ENCODE measurements around the gene BMP8A. TPM values are rescaled to one million over a fixed set of nuclear protein-coding genes. Genes with fewer than 3 reads are reported as not detected.

The BMP8A gene
- total and polyA plus RNA-seq, 9 of the 15 experiments (the other 6 are each of a cell fraction or from before 2014, with no cell fraction given), result 0.05 to 0.31 TPM; not detected in 7

DNA sequence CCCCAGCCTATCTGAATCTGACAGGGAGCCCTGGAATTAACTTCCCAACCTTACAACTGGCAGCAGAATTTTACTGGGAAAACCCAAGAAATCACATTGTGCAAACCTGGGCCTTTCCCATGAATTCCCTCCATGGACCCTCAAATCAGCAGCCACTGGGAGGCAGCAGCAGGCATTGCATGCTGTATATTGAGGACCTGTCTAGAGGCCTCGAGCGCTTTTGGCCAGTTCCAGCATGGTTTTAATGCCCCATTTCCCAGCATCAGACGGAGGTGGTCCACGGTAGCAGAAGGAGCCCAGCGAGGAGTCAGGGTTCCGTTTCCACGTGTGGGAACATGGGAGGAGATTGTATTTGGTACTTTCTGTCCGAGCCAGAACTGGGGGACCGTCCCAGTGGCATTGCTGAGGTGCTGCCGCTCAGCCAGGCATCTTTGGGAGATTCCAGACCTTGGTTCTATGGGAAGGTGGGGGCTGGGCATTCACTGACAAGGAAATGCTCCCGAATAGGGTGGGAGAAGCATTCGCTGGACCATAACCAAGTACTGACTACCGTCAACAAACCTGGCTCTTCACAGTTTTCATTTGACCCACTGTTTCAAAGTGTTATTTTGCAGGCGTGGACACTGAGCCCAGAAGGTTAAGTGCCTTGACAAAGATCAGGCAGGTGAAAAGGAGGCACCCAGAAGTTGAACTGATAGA, 15.9 kb downstream of the BMP8A start (continued):
- TF ChIP-seq, protein P1, sequence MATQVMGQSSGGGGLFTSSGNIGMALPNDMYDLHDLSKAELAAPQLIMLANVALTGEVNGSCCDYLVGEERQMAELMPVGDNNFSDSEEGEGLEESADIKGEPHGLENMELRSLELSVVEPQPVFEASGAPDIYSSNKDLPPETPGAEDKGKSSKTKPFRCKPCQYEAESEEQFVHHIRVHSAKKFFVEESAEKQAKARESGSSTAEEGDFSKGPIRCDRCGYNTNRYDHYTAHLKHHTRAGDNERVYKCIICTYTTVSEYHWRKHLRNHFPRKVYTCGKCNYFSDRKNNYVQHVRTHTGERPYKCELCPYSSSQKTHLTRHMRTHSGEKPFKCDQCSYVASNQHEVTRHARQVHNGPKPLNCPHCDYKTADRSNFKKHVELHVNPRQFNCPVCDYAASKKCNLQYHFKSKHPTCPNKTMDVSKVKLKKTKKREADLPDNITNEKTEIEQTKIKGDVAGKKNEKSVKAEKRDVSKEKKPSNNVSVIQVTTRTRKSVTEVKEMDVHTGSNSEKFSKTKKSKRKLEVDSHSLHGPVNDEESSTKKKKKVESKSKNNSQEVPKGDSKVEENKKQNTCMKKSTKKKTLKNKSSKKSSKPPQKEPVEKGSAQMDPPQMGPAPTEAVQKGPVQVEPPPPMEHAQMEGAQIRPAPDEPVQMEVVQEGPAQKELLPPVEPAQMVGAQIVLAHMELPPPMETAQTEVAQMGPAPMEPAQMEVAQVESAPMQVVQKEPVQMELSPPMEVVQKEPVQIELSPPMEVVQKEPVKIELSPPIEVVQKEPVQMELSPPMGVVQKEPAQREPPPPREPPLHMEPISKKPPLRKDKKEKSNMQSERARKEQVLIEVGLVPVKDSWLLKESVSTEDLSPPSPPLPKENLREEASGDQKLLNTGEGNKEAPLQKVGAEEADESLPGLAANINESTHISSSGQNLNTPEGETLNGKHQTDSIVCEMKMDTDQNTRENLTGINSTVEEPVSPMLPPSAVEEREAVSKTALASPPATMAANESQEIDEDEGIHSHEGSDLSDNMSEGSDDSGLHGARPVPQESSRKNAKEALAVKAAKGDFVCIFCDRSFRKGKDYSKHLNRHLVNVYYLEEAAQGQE (IDR thresholded peaks at IDR 0.05; ENCODE audit: borderline replicate concordance), result 0 out of 2 replicates have a peak, but pooled peaks have one; percentile 19
- TF ChIP-seq, protein P1 (CRISPR knock-in tag; IDR thresholded peaks at IDR 0.05; ENCODE audit: low read depth), result no peak
- TF ChIP-seq SMC3 (conservative IDR thresholded peaks at IDR 0.05; ENCODE audit: insufficient read depth, low read depth, low read length) (peak; percentile 24; the same call in 1 of the 2 replicates), GABPA (tag; conservative IDR thresholded peaks at IDR 0.05; ENCODE audit: low read depth) (no peak), NFE2L1 (tag; IDR thresholded peaks at IDR 0.05; ENCODE audit: borderline replicate concordance, low read depth) (no peak), ZNF76 (CRISPR knock-in tag; IDR thresholded peaks at IDR 0.05; ENCODE audit: borderline replicate concordance) (no peak), ZBTB17 (CRISPR knock-in tag; IDR thresholded peaks at IDR 0.05) (no peak), KLF1 (tag; IDR thresholded peaks at IDR 0.05) (no peak), ZBTB7A (IDR thresholded peaks at IDR 0.05; ENCODE audit: borderline replicate concordance, control insufficient read depth, low read depth, low read length) (no peak)
- TF ChIP-seq, protein P2, sequence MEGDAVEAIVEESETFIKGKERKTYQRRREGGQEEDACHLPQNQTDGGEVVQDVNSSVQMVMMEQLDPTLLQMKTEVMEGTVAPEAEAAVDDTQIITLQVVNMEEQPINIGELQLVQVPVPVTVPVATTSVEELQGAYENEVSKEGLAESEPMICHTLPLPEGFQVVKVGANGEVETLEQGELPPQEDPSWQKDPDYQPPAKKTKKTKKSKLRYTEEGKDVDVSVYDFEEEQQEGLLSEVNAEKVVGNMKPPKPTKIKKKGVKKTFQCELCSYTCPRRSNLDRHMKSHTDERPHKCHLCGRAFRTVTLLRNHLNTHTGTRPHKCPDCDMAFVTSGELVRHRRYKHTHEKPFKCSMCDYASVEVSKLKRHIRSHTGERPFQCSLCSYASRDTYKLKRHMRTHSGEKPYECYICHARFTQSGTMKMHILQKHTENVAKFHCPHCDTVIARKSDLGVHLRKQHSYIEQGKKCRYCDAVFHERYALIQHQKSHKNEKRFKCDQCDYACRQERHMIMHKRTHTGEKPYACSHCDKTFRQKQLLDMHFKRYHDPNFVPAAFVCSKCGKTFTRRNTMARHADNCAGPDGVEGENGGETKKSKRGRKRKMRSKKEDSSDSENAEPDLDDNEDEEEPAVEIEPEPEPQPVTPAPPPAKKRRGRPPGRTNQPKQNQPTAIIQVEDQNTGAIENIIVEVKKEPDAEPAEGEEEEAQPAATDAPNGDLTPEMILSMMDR (IDR thresholded peaks at IDR 0.05 in 2 of 3, conservative IDR thresholded peaks at IDR 0.05 in 1 of 3; ENCODE audit: insufficient read depth in 2 of 3, low read depth in 1 of 3, low read length in 3 of 3), result peak; percentile 61 to 64 (median 62)
- TF ChIP-seq, protein P3, sequence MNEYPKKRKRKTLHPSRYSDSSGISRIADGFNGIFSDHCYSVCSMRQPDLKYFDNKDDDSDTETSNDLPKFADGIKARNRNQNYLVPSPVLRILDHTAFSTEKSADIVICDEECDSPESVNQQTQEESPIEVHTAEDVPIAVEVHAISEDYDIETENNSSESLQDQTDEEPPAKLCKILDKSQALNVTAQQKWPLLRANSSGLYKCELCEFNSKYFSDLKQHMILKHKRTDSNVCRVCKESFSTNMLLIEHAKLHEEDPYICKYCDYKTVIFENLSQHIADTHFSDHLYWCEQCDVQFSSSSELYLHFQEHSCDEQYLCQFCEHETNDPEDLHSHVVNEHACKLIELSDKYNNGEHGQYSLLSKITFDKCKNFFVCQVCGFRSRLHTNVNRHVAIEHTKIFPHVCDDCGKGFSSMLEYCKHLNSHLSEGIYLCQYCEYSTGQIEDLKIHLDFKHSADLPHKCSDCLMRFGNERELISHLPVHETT (CRISPR knock-in tag; conservative IDR thresholded peaks at IDR 0.05 in 1 of 2, IDR thresholded peaks at IDR 0.05 in 1 of 2), result no peak

Measured in K562 (cell line).